Measurements from ENCODE around the gene APLN. TPM values are rescaled to one million over a fixed set of nuclear protein-coding genes. Genes with fewer than 3 reads are reported as not detected.

Gene APLN
- 0.70 to 0.90 TPM (median 0.79 TPM) in 5 replicates for total RNA-seq (2022; extraction: Qiagen RNA extraction; ENCODE audit: low read depth)

GRCh38 chrX:129654652-129655546, at the start of gene APLN:
APLN (minus strand) TSS chrX:129654956; CDS start chrX:129654630, 326 bp downstream.

Other genes with a start within 250 kb of the APLN start
- gene SMARCA1, start 131.5 kb downstream of the APLN start, total RNA-seq (2022; extraction: Qiagen RNA extraction; ENCODE audit: low read depth), result 31.8 to 58.4 TPM (median 43.0 TPM) in 5 replicates
- gene OCRL, start 114.7 kb downstream of the APLN start, total RNA-seq (2022; extraction: Qiagen RNA extraction; ENCODE audit: low read depth), result 19.3 to 25.0 TPM (median 23.5 TPM) in 5 replicates
- gene XPNPEP2, start 84.0 kb upstream of the APLN start, total RNA-seq (2022; extraction: Qiagen RNA extraction; ENCODE audit: low read depth), result not detected in 5 replicates
- not detected in 5 replicates for gene SASH3, start 125.0 kb upstream of the APLN start, total RNA-seq (2022; extraction: Qiagen RNA extraction; ENCODE audit: low read depth)
- gene ZDHHC9, start 188.9 kb upstream of the APLN start, total RNA-seq (2022; extraction: Qiagen RNA extraction; ENCODE audit: low read depth), result 37.3 to 41.8 TPM (median 39.5 TPM) in 5 replicates